HG03064 (cell line): Measurements from ENCODE around the gene CBLB.

Experiments
- ATAC-seq: cut with Tn5 transposase; IDR thresholded peaks from one replicate; pipeline ENCODE4 v1.9.1; 2021; ENCODE audit warnings: low read depth; ENCODE audit not compliant: unreplicated experiment

CBLB gene

GRCh38 chr3:105791919-105792786 is 76.7 kb downstream of the CBLB start:
- ATAC-seq, result no peak

GRCh38 chr3:105791131-105791530 is 77.7 kb downstream of the CBLB start:
- no peak for ATAC-seq

GRCh38 chr3:105790534-105790933 is 78.3 kb downstream of the CBLB start:
- no peak for ATAC-seq

- no peak for ATAC-seq
Observed at GRCh38 chr3:105788593-105788992, 80.2 kb downstream of the CBLB start.

- ATAC-seq, result no peak
Observed at GRCh38 chr3:105787453-105787852, 81.4 kb downstream of the CBLB start.

GRCh38 chr3:105786990-105787389 is 81.8 kb downstream of the CBLB start:
- no peak for ATAC-seq

GRCh38 chr3:105786241-105786640 is 82.6 kb downstream of the CBLB start:
- no peak for ATAC-seq

- ATAC-seq, result no peak
Observed at GRCh38 chr3:105785803-105786202, 83.0 kb downstream of the CBLB start.

- no peak for ATAC-seq
Observed at GRCh38 chr3:105783631-105784030, 85.2 kb downstream of the CBLB start.

- ATAC-seq, result no peak
Observed at GRCh38 chr3:105781871-105782270, 86.9 kb downstream of the CBLB start.

GRCh38 chr3:105780107-105780506 is 88.7 kb downstream of the CBLB start:
- ATAC-seq, result no peak

GRCh38 chr3:105775368-105775767 is 93.4 kb downstream of the CBLB start:
- no peak for ATAC-seq

GRCh38 chr3:105774444-105775180 is 94.2 kb downstream of the CBLB start:
- no peak for ATAC-seq

GRCh38 chr3:105773291-105773690 is 95.5 kb downstream of the CBLB start:
- no peak for ATAC-seq

GRCh38 chr3:105772635-105773034 is 96.2 kb downstream of the CBLB start:
- no peak for ATAC-seq

- no peak for ATAC-seq
Observed at GRCh38 chr3:105771392-105771791, 97.4 kb downstream of the CBLB start.

GRCh38 chr3:105770410-105770809 is 98.4 kb downstream of the CBLB start:
- no peak for ATAC-seq

GRCh38 chr3:105767776-105768175 is 101.0 kb downstream of the CBLB start:
- no peak for ATAC-seq

- no peak for ATAC-seq
Observed at GRCh38 chr3:105767216-105767615, 101.6 kb downstream of the CBLB start.

- no peak for ATAC-seq
Observed at GRCh38 chr3:105765308-105765639, 103.5 kb downstream of the CBLB start.

- ATAC-seq, result no peak
Observed at GRCh38 chr3:105764378-105765307, 104.2 kb downstream of the CBLB start.
